ENCODE data around the gene PPP1R14D.

Gene PPP1R14D

GRCh38 chr15:40807888-40808461 lies 20.5 kb downstream of the PPP1R14D start:
- no peak for DNase-seq (ENCODE audit: low spot score)
- TF ChIP-seq CTCF (IDR thresholded peaks at IDR 0.05; ENCODE audit: borderline replicate concordance, control extremely low read depth, extremely low read depth, insufficient read depth, missing control alignments), result no peak
- in situ Hi-C loops (cut with MboI; ENCODE audit: low sequenced_read_pairs, unreplicated experiment), result no loop called here

GRCh38 chr15:40807028-40807887 lies 21.2 kb downstream of the PPP1R14D start, which contains the start of the genes DNAJC17 and ZFYVE19:
Gene DNAJC17, minus strand, starts transcription at chr15:40807473. Its CDS starts 27 bp downstream, at chr15:40807446.
Gene ZFYVE19, plus strand, starts transcription at chr15:40807089. Its CDS starts 501 bp downstream, at chr15:40807590.
- DNase-seq (ENCODE audit: low spot score), result peak; percentile 94
- peak; percentile 1 for TF ChIP-seq CTCF (IDR thresholded peaks at IDR 0.05; ENCODE audit: borderline replicate concordance, control extremely low read depth, extremely low read depth, insufficient read depth, missing control alignments)
- in situ Hi-C loops (cut with MboI; ENCODE audit: low sequenced_read_pairs, unreplicated experiment), result no loop called here

- DNase-seq (ENCODE audit: low spot score), result no peak
- in situ Hi-C loops (cut with MboI; ENCODE audit: low sequenced_read_pairs, unreplicated experiment), result no loop called here
- no peak for TF ChIP-seq CTCF (IDR thresholded peaks at IDR 0.05; ENCODE audit: borderline replicate concordance, control extremely low read depth, extremely low read depth, insufficient read depth, missing control alignments)
Measured at GRCh38 chr15:40806672-40807027, 21.9 kb downstream of the PPP1R14D start.

- TF ChIP-seq CTCF (IDR thresholded peaks at IDR 0.05; ENCODE audit: borderline replicate concordance, control extremely low read depth, extremely low read depth, insufficient read depth, missing control alignments), result no peak
Measured at GRCh38 chr15:40803688-40804087, 24.8 kb downstream of the PPP1R14D start.

GRCh38 chr15:40803076-40803475 lies 25.4 kb downstream of the PPP1R14D start:
- in situ Hi-C loops (cut with MboI; ENCODE audit: low sequenced_read_pairs, unreplicated experiment), result no loop called here
- DNase-seq (ENCODE audit: low spot score), result no peak
- TF ChIP-seq CTCF (IDR thresholded peaks at IDR 0.05; ENCODE audit: borderline replicate concordance, control extremely low read depth, extremely low read depth, insufficient read depth, missing control alignments), result no peak

More at GRCh38 chr15:40803688-40804087, 24.8 kb downstream of the PPP1R14D start:
- DNase-seq (ENCODE audit: low spot score), result no peak
- in situ Hi-C loops (cut with MboI; ENCODE audit: low sequenced_read_pairs, unreplicated experiment), result no loop called here

GRCh38 chr15:40799523-40799922 lies 29.0 kb downstream of the PPP1R14D start:
- DNase-seq (ENCODE audit: low spot score), result no peak
- no peak for TF ChIP-seq CTCF (IDR thresholded peaks at IDR 0.05; ENCODE audit: borderline replicate concordance, control extremely low read depth, extremely low read depth, insufficient read depth, missing control alignments)
- in situ Hi-C loops (cut with MboI; ENCODE audit: low sequenced_read_pairs, unreplicated experiment), result no loop called here
